ENCODE measurements around the gene EXD2.

EXD2 gene

DNA sequence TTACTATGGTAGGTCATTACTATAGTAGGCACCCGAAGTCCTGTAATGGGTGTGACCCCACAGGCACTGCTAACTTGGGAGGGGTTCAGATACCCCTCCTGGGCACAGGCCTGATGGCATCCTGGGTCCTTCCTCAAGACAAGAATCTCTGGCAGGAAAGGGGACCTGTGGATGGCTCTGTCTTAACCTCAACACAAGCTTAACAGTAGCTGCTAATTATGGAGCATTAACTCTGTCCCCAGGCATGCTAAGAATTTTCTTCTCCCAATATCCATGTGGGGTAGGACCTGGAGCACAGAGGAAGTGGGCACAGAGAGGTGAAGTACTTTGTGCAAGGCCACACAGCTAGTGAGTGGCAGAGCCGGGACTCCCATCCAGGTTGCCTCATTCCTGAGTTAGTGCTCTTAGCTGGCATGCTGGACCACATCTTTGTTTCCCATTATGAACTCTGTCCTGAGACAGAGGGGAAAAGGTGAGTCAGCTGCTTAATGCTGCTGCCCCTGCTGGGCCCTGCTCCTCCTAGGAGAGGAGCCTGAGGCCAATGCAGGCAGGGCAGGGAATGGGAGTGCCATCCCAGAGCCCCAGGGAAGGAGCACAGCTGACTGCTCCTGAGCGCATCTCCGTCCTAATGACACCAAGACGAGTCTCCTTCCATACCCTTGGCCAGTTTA lies 100.7 kb downstream of the EXD2 start:
- no peak overlapping the region for H3K27ac ChIP-seq (ENCODE audit: low read depth, low read length)
- H3K36me3 ChIP-seq (ENCODE audit: control insufficient read depth, insufficient read depth, low read length): no peaks in the 10 kb centered on the region
- no peak overlapping the region for H3K9ac ChIP-seq (ENCODE audit: low read length)
- no peaks in the 10 kb centered on the region for H3K9me3 ChIP-seq (ENCODE audit: control insufficient read depth, insufficient read depth, low read depth, low read length)
- peaks cover 12% of the 10 kb centered on the region; the same call in 1 of the 2 replicates for H3K4me1 ChIP-seq (ENCODE audit: control insufficient read depth, insufficient read depth, low read length)
- H3K27me3 ChIP-seq (ENCODE audit: control insufficient read depth, insufficient read depth, low read length): no peaks in the 10 kb centered on the region
- H3K4me3 ChIP-seq (ENCODE audit: low read depth, low read length): no peak overlapping the region
